GM06990 (cell line): ENCODE data around the gene USB1.

Experiments
- DNase-seq: peaks from one replicate; pipeline ENCODE4 v3.0.0-alpha.2; 2011; ENCODE audit not compliant: insufficient read length; ENCODE audit errors: extremely low read depth
- H3K27me3 ChIP-seq: replicated peaks from 2 replicates; pipeline ENCODE4 v1.6.0; 2011; ENCODE audit warnings: low read length; ENCODE audit not compliant: control insufficient read depth, insufficient read depth
- H3K36me3 ChIP-seq: 2 replicates; pipeline ENCODE4 v1.5.1; 2011; ENCODE audit warnings: low read length; ENCODE audit not compliant: control insufficient read depth, insufficient read depth
- H3K4me3 ChIP-seq: replicated peaks from 2 replicates; pipeline ENCODE4 v1.5.1; 2011; ENCODE audit warnings: low read depth, mild to moderate bottlenecking, control low read depth, low read length
- CTCF ChIP-seq: IDR thresholded peaks from 2 replicates; pipeline ENCODE4 v1.5.1; 2011; ENCODE audit warnings: low read length, control low read depth, mild to moderate bottlenecking, inconsistent platforms; ENCODE audit not compliant: insufficient read depth, poor library complexity, severe bottlenecking

Gene USB1

GRCh38 chr16:58049232-58050185 is 48.3 kb downstream of the USB1 start:
- no peak for DNase-seq
- no peaks in the 10 kb centered on the region; the same call in 1 of the 2 replicates for H3K27me3 ChIP-seq
- no peak overlapping the region for H3K4me3 ChIP-seq
- no peak for TF ChIP-seq CTCF
- no peaks in the 10 kb centered on the region for H3K36me3 ChIP-seq

GRCh38 chr16:58051296-58051695 is 50.1 kb downstream of the USB1 start:
- Histone ChIP-seq H3K27me3 (no peaks in the 10 kb centered on the region; the same call in 1 of the 2 replicates), H3K36me3 (no peaks in the 10 kb centered on the region), H3K4me3 (no peak overlapping the region)
- TF ChIP-seq CTCF: no peak
- DNase-seq: no peak

GRCh38 chr16:58051821-58052603 is 50.8 kb downstream of the USB1 start:
- Histone ChIP-seq H3K27me3 (no peaks in the 10 kb centered on the region; the same call in 1 of the 2 replicates), H3K36me3 (no peaks in the 10 kb centered on the region), H3K4me3 (no peak overlapping the region)
- TF ChIP-seq CTCF: no peak
- no peak for DNase-seq

- TF ChIP-seq CTCF: no peak
- H3K27me3 ChIP-seq: no peaks in the 10 kb centered on the region; the same call in 1 of the 2 replicates
- DNase-seq: no peak
- H3K4me3 ChIP-seq: no peak overlapping the region
- no peaks in the 10 kb centered on the region for H3K36me3 ChIP-seq
Measured at GRCh38 chr16:58053682-58054005, 52.4 kb downstream of the USB1 start.

GRCh38 chr16:58054289-58054688 is 53.1 kb downstream of the USB1 start:
- H3K4me3 ChIP-seq: no peak overlapping the region
- no peaks in the 10 kb centered on the region; the same call in 1 of the 2 replicates for H3K27me3 ChIP-seq
- H3K36me3 ChIP-seq: no peaks in the 10 kb centered on the region
- TF ChIP-seq CTCF: no peak
- DNase-seq: no peak
